ENCODE results near the gene HERC3.

Gene HERC3

GRCh38 chr4:88591787-88592599 lies at the start of gene HERC3:
TSS of gene HERC3 (plus strand) at chr4:88592480. CDS start at chr4:88605824, 13,344 bp downstream.
- DNase-seq (ENCODE audit: low read depth in 2 of 2, low spot score in 1 of 2), result peak; percentile 61 to 71

- DNase-seq (ENCODE audit: low read depth in 2 of 2, low spot score in 1 of 2), result no peak
These were observed 42.5 kb upstream of the HERC3 start for GRCh38 chr4:88549815-88550214.

DNA sequence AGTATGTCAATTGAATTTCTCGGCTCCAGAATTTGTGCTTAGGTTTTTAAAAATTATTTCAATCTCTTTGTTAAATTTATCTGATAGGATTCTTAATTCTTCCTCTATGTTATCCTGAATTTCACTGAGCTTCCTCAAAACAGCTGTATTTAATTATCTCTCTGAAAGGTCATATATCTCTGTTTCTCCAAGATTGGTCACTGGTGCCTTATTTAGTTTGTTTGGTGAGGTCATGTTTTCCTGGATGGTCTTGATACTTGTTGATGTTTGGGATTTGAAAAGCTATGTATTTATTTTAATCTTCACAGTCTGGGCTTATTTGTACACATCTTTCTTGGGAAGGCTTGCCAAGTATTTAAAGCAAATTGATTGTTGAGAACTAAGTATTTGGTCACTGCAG lies 24.7 kb upstream of the HERC3 start:
- DNase-seq (ENCODE audit: low read depth in 2 of 2, low spot score in 1 of 2), result no peak

- DNase-seq (ENCODE audit: low read depth in 2 of 2, low spot score in 1 of 2), result no peak
These were observed 22.3 kb upstream of the HERC3 start for GRCh38 chr4:88570001-88570400.

DNA sequence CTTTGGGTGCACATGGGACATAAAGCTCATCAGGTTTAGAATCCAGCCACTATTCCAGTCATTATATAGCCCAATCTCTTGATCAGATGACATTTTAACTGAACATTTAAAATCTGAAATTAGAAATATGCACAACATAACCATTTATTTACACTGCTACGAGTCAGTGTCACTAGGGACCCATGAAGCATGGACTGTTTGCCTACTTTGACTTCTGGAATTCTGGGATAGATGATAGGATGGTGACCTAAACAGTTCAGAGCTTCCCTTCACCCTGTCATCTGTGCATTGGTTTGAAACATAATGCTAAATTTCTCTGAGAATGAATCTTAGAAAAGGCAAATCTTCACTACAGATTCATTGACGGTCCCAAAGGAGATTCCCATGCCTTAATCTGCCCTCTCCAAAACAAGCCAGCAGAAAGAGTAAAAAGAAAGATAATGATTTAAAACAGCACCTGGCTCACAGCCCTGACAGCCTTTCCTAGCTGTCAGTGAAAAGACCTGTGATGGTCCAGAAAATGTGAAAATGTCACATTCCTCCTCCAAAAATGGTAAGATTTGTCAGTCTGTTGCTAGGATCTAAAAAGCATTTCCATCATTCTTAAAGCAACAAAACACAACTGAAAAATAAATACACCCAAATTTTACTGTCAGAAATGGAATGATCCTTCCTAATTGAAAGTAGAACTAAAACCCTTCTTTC lies 18.9 kb upstream of the HERC3 start:
- no peak for DNase-seq (ENCODE audit: low read depth in 2 of 2, low spot score in 1 of 2)

DNA sequence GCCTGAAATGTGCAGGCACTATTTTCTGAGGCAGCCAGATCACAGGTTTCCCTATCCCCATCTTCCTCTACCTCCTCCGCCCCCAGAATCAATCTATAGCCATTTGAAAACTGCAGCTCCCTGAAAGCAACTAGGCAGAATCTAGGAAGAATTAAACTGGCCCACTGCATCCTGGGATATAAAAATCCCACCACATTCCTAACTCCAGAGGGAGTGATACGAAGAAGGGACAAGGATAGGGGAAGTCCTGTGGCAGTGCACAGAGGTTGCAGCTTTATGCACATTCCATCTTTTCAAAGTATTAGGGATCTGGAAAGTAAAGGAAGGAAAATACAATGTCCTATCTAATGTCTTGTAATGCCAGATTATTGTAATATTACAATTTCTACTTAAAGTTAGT lies 18.3 kb upstream of the HERC3 start:
- DNase-seq (ENCODE audit: low read depth in 2 of 2, low spot score in 1 of 2), result no peak

GRCh38 chr4:88575186-88575585 lies 17.1 kb upstream of the HERC3 start:
- no peak for DNase-seq (ENCODE audit: low read depth in 2 of 2, low spot score in 1 of 2)

DNA sequence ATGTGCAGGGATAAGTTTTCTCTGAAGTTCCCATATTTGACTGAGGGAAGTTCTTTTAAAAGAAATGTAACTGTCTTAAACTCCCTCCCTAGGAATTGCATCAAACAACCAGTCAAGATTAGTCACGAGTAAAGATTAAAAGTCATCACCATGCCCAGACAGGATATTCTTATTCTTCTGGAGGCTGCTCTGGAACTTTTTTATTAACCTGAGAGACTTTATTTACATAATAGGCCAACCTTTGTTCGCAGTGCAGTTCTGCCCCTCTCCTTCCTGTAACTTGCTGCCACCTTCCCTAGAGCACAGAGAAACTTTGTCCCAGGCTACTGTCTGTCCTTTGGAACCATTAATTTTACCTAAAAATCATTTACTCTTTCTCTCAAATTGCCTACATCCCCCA lies 9.8 kb upstream of the HERC3 start:
- DNase-seq (ENCODE audit: low read depth in 2 of 2, low spot score in 1 of 2), result no peak

DNA sequence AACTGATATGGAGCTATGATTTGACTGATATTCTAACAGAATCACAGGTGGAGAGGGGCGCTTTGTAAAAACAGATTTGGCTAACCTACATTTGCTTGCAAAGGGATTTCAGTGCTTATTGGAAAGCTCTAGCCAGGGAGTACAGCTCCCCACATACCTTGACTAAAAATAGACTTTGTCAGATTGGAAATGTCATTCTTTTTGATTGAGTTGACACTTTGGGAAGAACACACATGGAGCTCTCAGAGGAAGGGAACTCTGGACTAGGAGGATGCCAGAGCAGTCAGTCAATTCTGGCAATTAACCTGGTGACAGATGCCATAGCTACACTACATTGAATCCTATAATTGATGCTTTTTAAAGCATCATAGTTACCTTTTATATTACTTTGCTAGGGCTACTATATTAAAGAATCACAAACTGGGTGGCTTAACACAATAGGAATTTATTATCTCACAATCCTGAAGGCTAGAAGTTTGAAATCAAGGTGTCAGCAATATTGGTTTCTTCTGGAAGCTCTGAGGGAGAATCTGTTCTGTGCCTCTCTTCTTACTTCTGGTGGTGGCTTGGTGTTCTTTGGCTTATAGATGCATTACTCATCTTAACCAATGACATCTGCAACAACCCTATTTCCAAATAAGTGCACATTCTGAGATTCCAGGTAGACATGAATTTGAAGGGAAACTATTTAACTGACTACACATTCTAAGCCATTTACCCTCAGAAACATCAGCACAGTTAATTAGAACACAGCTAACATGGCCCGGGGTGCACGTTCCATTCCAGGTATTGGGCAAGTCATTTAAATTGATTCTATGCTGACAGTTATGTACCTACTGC lies 8.4 kb upstream of the HERC3 start:
- no peak for DNase-seq (ENCODE audit: low read depth in 2 of 2, low spot score in 1 of 2)

DNA sequence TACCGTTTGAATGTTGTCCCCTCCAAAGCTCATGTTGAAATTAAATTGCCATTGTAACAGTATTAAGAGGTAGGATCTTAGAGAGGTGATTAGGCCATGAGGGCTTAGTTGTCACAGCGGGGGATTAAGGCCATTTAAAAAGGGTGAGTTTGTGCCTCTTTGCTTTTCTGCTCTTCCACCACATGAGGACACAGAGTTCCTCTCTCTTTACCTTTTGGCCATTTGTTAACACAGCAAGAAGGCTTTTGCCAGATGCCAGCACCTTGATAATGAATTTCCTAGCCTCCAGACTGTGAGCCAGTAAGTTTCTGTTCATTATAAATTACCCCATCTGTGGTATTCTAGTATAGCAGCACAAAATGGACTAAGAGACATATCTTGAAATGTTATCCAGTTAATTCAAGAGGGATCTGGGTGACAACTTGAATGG lies 7.8 kb upstream of the HERC3 start:
- no peak for DNase-seq (ENCODE audit: low read depth in 2 of 2, low spot score in 1 of 2)

DNA sequence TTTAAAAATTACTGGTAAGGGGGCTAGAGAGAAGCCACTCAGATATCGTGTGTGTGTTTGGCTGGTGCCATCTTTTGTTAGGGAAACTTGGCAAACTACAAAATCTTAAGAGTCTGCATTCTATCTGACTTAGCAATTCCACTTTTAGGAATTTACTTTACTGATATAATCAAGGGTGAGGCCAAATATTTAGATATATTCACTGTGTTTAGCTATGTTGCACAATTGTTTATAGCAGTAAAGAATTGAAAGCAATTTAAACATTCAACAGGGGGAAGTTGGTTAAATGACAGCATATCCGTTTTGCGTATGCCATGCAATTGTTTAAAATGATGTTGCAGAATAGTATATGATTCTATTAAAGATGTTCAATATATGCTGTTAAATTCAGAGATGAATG lies 6.4 kb upstream of the HERC3 start:
- no peak for DNase-seq (ENCODE audit: low read depth in 2 of 2, low spot score in 1 of 2)

DNA sequence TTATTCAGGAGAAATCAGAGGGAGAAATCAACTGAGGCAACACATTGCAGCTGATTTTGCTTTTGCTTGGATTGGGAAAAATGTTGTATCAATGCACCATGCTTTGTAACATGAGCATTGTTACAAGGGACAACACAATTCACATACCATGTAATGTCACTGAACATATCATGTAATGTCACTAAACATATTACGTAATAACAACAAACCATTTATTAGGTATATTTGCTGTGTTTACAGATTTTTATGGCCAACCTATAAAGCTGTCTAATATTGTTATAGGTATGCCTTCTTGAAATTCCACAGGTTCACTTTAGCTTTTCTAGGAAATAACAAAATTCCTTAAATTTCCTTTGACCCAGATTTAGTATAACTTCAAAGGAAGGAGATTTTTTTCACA lies 5.0 kb upstream of the HERC3 start:
- DNase-seq (ENCODE audit: low read depth in 2 of 2, low spot score in 1 of 2), result no peak

DNA sequence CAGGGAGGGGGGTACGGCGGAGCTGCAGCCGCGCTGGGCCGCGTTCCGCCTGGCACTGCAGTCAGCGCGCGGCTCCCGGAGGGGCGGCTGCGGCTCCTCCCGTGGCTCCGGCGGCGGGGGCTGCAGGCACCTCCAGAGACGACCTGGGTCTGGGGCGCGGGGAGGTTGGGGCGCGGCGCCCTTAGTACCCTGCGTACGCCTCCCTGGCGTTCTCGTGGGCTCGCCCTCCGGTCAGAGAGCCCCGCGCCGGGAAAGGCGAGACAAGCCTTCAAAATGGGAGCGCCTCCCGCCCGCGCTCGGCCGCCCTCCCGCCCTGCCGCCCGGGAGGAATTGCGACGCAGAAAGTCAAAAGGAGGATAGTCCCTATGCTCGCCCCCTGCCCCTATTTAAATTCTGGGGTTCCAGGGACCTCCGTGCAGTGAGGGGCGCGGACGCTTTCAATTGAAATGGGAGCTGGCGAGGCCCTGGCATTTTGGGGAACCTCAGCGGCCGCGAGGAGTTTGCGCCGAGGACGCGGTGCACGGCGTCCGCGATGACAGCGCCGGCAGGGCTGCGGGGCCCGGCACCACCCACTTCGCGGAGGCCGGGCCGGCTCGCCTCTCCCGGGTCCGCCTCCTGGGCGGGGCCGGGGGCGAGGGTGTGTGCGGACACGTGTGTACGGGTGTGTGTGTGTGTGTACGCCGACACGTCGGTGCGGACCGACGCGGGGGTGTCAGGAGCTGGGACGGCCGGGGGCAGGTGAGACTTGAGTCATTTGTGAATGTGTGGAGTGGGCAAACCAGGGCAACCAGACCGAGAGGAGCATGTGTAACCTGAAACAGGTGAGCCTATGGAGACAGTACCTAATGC lies 544 bp downstream of the HERC3 start:
- DNase-seq (ENCODE audit: low read depth in 2 of 2, low spot score in 1 of 2), result peak; percentile 67 to 81

- DNase-seq (ENCODE audit: low read depth in 2 of 2, low spot score in 1 of 2), result no peak
These were observed 5.8 kb downstream of the HERC3 start for GRCh38 chr4:88597970-88598660.

DNA sequence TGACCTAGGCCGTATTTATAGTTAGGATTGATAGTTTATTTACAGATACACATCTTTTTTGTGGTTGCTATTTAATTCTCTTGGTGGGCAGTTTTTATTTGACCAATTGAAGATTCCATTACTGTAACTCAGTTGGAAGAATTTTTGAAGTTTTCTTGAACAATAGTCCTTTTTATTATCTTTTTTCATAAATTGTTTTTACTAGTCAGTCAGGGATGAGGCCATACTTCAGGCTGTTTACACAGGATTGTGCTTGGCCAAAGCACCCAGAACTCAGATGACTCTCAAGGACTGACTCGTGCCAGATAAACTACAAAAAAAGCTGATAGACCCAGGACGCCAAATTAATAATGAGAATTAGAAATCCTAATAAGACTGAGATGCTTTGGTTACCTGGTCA lies 7.0 kb downstream of the HERC3 start:
- DNase-seq (ENCODE audit: low read depth in 2 of 2, low spot score in 1 of 2), result no peak

GRCh38 chr4:88599714-88600113 lies 7.4 kb downstream of the HERC3 start:
- no peak for DNase-seq (ENCODE audit: low read depth in 2 of 2, low spot score in 1 of 2)

DNA sequence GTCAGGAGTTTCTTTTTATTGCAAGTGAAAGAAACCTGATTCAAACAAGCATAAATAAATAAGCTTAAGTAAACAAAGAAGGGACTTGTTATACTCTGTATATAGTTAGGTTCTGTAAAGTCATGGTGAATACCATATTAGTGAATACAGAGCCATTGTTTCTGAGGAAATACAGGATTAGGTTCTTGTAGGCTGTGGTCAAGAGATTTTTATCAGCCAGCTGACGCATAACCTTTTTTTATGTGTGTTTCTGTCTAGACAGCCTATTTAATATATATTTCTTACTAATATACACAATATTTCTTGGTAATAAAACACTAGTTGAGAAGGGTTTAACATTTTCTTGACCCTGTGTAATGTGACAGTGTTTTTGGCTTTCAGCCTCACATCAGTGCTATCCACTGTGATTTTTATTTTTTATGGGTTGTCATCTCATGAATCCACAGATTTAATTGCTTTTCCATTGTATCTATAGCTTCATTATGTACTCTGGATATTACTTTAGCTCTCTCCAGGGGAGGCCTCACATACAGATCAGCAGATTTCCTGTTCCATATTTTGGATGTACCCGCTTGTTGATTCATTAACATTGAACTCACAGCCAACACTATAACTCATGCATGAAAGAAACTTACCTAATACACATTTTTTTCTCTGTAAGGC lies 8.0 kb downstream of the HERC3 start:
- no peak for DNase-seq (ENCODE audit: low read depth in 2 of 2, low spot score in 1 of 2)

GRCh38 chr4:88604978-88605678 lies 12.8 kb downstream of the HERC3 start:
- no peak for DNase-seq (ENCODE audit: low read depth in 2 of 2, low spot score in 1 of 2)

- DNase-seq (ENCODE audit: low read depth in 2 of 2, low spot score in 1 of 2), result no peak
These were observed 13.5 kb downstream of the HERC3 start for GRCh38 chr4:88605736-88606135.

All from stimulated activated CD8-positive, alpha-beta memory T cell treated with anti-CD3 and anti-CD28 coated beads, Interleukin-4, amount 100 ng/mL, for 4 hours (primary cell).